ENCODE results near the gene FTH1.

FTH1 gene

GRCh38 chr11:61930933-61931332, 36.5 kb downstream of the FTH1 start:
- Histone ChIP-seq H3K36me3 (ENCODE audit: insufficient read depth, low read length) (no peaks in the 10 kb centered on the region), H3K4me1 (ENCODE audit: insufficient read depth, low read length, severe bottlenecking) (no peaks in the 10 kb centered on the region), H3K9ac (ENCODE audit: low read length) (no peak overlapping the region), H3K79me2 (ENCODE audit: insufficient read depth, low read length) (no peaks in the 10 kb centered on the region), H3K4me2 (ENCODE audit: low read length) (no peak overlapping the region), H3F3A (ENCODE audit: insufficient read depth, low read length) (no peaks in the 10 kb centered on the region), H3K4me3 (ENCODE audit: low read depth, low read length, poor library complexity, severe bottlenecking) (no peak overlapping the region), H3K27me3 (ENCODE audit: insufficient read depth, low read length) (no peaks in the 10 kb centered on the region; the same call in 1 of the 2 replicates), H3K9me2 (ENCODE audit: low read depth, low read length) (no peaks in the 10 kb centered on the region), H3K27ac (ENCODE audit: low read depth, low read length, poor library complexity, severe bottlenecking) (no peak overlapping the region), H3K9me3 (ENCODE audit: low read length) (peaks cover 2% of the 10 kb centered on the region; the same call in 1 of the 2 replicates), H2AFZ (ENCODE audit: low read length) (no peak overlapping the region), H4K20me1 (ENCODE audit: insufficient read depth, low read length) (no peaks in the 10 kb centered on the region)
- TF ChIP-seq, protein P1, sequence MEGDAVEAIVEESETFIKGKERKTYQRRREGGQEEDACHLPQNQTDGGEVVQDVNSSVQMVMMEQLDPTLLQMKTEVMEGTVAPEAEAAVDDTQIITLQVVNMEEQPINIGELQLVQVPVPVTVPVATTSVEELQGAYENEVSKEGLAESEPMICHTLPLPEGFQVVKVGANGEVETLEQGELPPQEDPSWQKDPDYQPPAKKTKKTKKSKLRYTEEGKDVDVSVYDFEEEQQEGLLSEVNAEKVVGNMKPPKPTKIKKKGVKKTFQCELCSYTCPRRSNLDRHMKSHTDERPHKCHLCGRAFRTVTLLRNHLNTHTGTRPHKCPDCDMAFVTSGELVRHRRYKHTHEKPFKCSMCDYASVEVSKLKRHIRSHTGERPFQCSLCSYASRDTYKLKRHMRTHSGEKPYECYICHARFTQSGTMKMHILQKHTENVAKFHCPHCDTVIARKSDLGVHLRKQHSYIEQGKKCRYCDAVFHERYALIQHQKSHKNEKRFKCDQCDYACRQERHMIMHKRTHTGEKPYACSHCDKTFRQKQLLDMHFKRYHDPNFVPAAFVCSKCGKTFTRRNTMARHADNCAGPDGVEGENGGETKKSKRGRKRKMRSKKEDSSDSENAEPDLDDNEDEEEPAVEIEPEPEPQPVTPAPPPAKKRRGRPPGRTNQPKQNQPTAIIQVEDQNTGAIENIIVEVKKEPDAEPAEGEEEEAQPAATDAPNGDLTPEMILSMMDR (IDR thresholded peaks at IDR 0.05; ENCODE audit: low read length), result no peak
- no peak for TF ChIP-seq EZH2 (IDR thresholded peaks at IDR 0.05; ENCODE audit: borderline replicate concordance, low read length)

GRCh38 chr11:61928606-61929005, 38.8 kb downstream of the FTH1 start:
- Histone ChIP-seq H4K20me1 (ENCODE audit: insufficient read depth, low read length) (no peaks in the 10 kb centered on the region), H3K4me2 (ENCODE audit: low read length) (no peak overlapping the region), H2AFZ (ENCODE audit: low read length) (no peak overlapping the region), H3K9me3 (ENCODE audit: low read length) (peaks cover 2% of the 10 kb centered on the region; the same call in 1 of the 2 replicates), H3K36me3 (ENCODE audit: insufficient read depth, low read length) (no peaks in the 10 kb centered on the region), H3K9ac (ENCODE audit: low read length) (no peak overlapping the region), H3K4me1 (ENCODE audit: insufficient read depth, low read length, severe bottlenecking) (no peaks in the 10 kb centered on the region), H3K9me2 (ENCODE audit: low read depth, low read length) (no peaks in the 10 kb centered on the region), H3K4me3 (ENCODE audit: low read depth, low read length, poor library complexity, severe bottlenecking) (no peak overlapping the region), H3F3A (ENCODE audit: insufficient read depth, low read length) (no peaks in the 10 kb centered on the region), H3K27ac (ENCODE audit: low read depth, low read length, poor library complexity, severe bottlenecking) (no peak overlapping the region), H3K27me3 (ENCODE audit: insufficient read depth, low read length) (no peaks in the 10 kb centered on the region; the same call in 1 of the 2 replicates), H3K79me2 (ENCODE audit: insufficient read depth, low read length) (no peaks in the 10 kb centered on the region)
- TF ChIP-seq EZH2 (IDR thresholded peaks at IDR 0.05; ENCODE audit: borderline replicate concordance, low read length), result no peak
- TF ChIP-seq, protein P1 (IDR thresholded peaks at IDR 0.05; ENCODE audit: low read length), result no peak

DNA sequence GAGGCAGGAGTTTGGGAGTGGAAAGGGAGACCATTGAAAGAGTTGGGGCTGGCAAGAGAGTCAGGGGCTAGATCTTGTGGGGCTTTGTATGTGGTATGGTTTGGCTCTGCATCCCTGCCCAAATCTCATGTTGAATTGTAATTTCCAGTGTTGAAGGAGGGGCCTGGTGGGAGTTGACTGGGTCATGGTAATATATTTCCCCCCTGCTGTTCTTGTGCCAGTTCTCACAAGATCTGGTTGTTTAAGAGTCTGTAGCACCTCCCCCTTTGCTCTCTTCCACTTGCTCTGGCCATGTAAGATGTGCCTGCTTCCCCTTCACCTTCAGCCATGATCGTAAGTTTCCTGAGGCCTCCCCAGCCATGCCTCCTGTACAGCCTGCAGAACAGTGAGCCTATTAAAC, 39.9 kb downstream of the FTH1 start:
- H3F3A ChIP-seq (ENCODE audit: insufficient read depth, low read length), result no peaks in the 10 kb centered on the region
- no peak overlapping the region for H3K4me2 ChIP-seq (ENCODE audit: low read length)
- no peaks in the 10 kb centered on the region for H3K4me1 ChIP-seq (ENCODE audit: insufficient read depth, low read length, severe bottlenecking)
- no peaks in the 10 kb centered on the region for H3K9me3 ChIP-seq (ENCODE audit: low read length)
- no peaks in the 10 kb centered on the region for H4K20me1 ChIP-seq (ENCODE audit: insufficient read depth, low read length)
- H2AFZ ChIP-seq (ENCODE audit: low read length), result no peak overlapping the region
- H3K27ac ChIP-seq (ENCODE audit: low read depth, low read length, poor library complexity, severe bottlenecking), result no peak overlapping the region
- no peaks in the 10 kb centered on the region; the same call in 1 of the 2 replicates for H3K27me3 ChIP-seq (ENCODE audit: insufficient read depth, low read length)
- no peaks in the 10 kb centered on the region for H3K9me2 ChIP-seq (ENCODE audit: low read depth, low read length)
- H3K36me3 ChIP-seq (ENCODE audit: insufficient read depth, low read length), result no peaks in the 10 kb centered on the region
- no peaks in the 10 kb centered on the region for H3K79me2 ChIP-seq (ENCODE audit: insufficient read depth, low read length)
- H3K9ac ChIP-seq (ENCODE audit: low read length), result no peak overlapping the region
- no peak overlapping the region for H3K4me3 ChIP-seq (ENCODE audit: low read depth, low read length, poor library complexity, severe bottlenecking)
- no peak for TF ChIP-seq EZH2 (IDR thresholded peaks at IDR 0.05; ENCODE audit: borderline replicate concordance, low read length)
- TF ChIP-seq, protein P1 (IDR thresholded peaks at IDR 0.05; ENCODE audit: low read length), result no peak
